Right lobe of liver (tissue), 6 donors: ENCODE measurements around the gene CISH. TPM values are rescaled to one million over a fixed set of nuclear protein-coding genes. Genes with fewer than 3 reads are reported as not detected.

Experiments
- ATAC-seq, 4 donors: fragments of 200-7000 bp; cut with Tn5 transposase; one replicate each; pipeline ENCODE4 v1.9.1; 2020; ENCODE audit warnings: mild to moderate bottlenecking in 4 of 4, moderate library complexity in 4 of 4
- DNase-seq, 3 donors: peaks; one replicate each; pipeline ENCODE4 v3.0.0-alpha.2; 2020
- H3K27ac ChIP-seq, 3 donors: fragments of 200-600 bp; one replicate each; pipeline ENCODE4 v1.8.0; 2022
- H3K27me3 ChIP-seq, 2 donors: fragments of 200-600 bp; one replicate each; pipeline ENCODE4 v1.8.0; 2022
- H3K36me3 ChIP-seq, 4 donors: fragments of 200-600 bp; sonication (generic) in 1 of 4; one replicate each; pipeline versions ENCODE4 v1.5.1 to v1.8.0; 2017 to 2022; ENCODE audit warnings: control low read depth in 1 of 4
- H3K4me1 ChIP-seq, 4 donors: fragments of 200-600 bp; sonication (generic) in 1 of 4; one replicate each; pipeline versions ENCODE4 v1.5.1 to v1.8.0; 2017 to 2022; ENCODE audit warnings: control low read depth in 1 of 4
- H3K4me3 ChIP-seq, 3 donors: fragments of 200-600 bp; one replicate each; pipeline ENCODE4 v1.8.0; 2022
- H3K9me3 ChIP-seq, 4 donors: fragments of 200-600 bp; sonication (generic) in 1 of 4; one replicate each; pipeline versions ENCODE4 v1.5.1 to v1.8.0; 2017 to 2022; ENCODE audit warnings: control low read depth in 1 of 4
- POLR2A ChIP-seq: fragments of 450-650 bp; IDR thresholded peaks from one replicate; pipeline ENCODE4 v1.6.1; 2017; ENCODE audit warnings: antibody characterized with exemption, mild to moderate bottlenecking
- WGBS: methylation state at CpG from one replicate; pipeline ENCODE4 v1.1.6; 2018; ENCODE audit warnings: low coverage, low lambda C conversion rate; ENCODE audit not compliant: insufficient coverage; ENCODE audit errors: missing lambda C conversion rate; 5-methylcytosine and 5-hydroxymethylcytosine counted together
- intact Hi-C, 2 donors: fragments of 100-400 bp; cut with DNase I; formaldehyde crosslinking; loops; one replicate each; pipeline versions ENCODE4 v1.11.2 to v1.14.1; 2022
- total RNA-seq, 6 experiments: library from RNA; depleted of rRNA in 2 of 6; stranded (reverse); fragments of >200 nt in 2 of 6; fragmentation: NEBNext Ultra II Directional in 3 of 6; extraction: Animal tissue kit (Norgen Biotek cat#: 25700) in 3 of 6; gene quantifications; one replicate each; pipeline versions ENCODE4 v1.1.0 to v1.2.4, GENCODE V29; 2016 to 2023
- TF ChIP-seq, protein P1 (sequence below), 4 donors: fragments of 200-600 bp in 3 of 4; fragments of 450-650 bp in 1 of 4; IDR thresholded peaks; one replicate each; pipeline versions ENCODE4 v1.5.1 to v1.8.0; 2016 to 2022; ENCODE audit warnings: antibody characterized with exemption in 4 of 4, mild to moderate bottlenecking in 2 of 4
- donor health status: DM: no; HTN: yes; CAD: no.
- donor health status: DM: no; HTN: no; CAD: no.
- donor health status: DM: no; HTN: no; CAD: no.
- donor health status: DM: no; HTN: yes; CAD: no.
- donor health status: DM: no; HTN: yes; CAD: no.

CISH gene
- total RNA-seq, 6 experiments from 2014 or later: 5.3 to 28.1 (median 17.8) TPM

DNA sequence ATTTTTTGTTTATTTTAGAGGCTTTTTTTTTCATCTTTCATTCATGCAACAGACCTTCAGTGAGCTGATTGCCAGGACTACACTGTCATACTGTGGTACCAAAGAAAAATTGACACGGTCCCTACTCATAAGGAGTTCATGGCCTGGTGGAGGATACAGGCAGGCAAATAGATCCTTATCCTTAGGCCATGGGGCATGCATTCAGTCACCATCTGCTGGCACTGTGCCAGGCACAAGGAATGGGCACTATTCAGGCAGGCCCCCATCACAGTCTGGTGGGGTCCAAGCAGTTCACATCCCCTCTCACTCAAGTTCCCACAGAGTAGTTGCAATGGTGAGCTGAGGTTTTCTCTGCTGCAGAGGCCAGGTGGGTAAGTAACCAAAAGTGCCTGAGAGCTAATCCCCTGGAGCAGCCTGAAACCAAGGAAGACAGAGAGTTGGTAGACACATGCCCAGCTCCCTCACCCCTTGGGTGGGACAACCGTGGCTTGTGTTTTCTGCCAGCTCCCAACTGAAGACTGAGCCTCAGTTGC is 17.3 kb downstream of the CISH start:
- 0% methylated on average over 1 of the region's 2 CpGs for WGBS
- H3K27ac ChIP-seq: no peak overlapping the region
- H3K4me3 ChIP-seq: no peak overlapping the region
- no peaks in the 10 kb centered on the region for H3K9me3 ChIP-seq
- DNase-seq (no peak), ATAC-seq (peak in 3 of 4 donors; percentile 2 to 15 (median 8))
- peaks cover 0 to 57% (median 17%) of the 10 kb centered on the region in 4 donors for H3K4me1 ChIP-seq
- H3K27me3 ChIP-seq: no peaks in the 10 kb centered on the region
- H3K36me3 ChIP-seq: no peaks in the 10 kb centered on the region
- TF ChIP-seq, protein P1, sequence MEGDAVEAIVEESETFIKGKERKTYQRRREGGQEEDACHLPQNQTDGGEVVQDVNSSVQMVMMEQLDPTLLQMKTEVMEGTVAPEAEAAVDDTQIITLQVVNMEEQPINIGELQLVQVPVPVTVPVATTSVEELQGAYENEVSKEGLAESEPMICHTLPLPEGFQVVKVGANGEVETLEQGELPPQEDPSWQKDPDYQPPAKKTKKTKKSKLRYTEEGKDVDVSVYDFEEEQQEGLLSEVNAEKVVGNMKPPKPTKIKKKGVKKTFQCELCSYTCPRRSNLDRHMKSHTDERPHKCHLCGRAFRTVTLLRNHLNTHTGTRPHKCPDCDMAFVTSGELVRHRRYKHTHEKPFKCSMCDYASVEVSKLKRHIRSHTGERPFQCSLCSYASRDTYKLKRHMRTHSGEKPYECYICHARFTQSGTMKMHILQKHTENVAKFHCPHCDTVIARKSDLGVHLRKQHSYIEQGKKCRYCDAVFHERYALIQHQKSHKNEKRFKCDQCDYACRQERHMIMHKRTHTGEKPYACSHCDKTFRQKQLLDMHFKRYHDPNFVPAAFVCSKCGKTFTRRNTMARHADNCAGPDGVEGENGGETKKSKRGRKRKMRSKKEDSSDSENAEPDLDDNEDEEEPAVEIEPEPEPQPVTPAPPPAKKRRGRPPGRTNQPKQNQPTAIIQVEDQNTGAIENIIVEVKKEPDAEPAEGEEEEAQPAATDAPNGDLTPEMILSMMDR (IDR thresholded peaks at IDR 0.05): no peak
- TF ChIP-seq POLR2A: no peak
- intact Hi-C loops: no loop called here

DNA sequence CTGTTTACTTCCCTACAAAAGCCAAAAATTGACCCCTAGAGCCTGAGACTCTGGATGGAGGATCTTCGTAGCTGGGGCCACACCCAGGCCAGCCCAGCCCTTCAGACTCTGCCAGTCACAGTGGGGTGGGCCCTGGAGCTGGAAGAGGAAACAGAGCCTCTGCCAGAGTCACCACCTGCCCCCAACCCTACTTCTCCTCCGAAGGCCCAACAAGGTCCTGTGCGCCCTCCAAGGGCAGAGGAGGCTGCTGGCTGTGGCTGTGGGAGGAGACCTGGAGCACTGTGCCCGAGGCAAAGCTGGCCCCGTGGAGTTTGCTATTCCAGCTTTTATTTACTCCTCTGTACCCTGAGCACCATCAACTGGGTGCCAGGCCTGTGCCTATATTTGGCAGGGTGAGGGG is 19.0 kb downstream of the CISH start:
- peaks cover 0 to 66% (median 21%) of the 10 kb centered on the region in 4 donors for H3K4me1 ChIP-seq
- H3K9me3 ChIP-seq: no peaks in the 10 kb centered on the region
- peak overlapping the region; percentile 47 to 60 (median 60) for H3K27ac ChIP-seq
- 21% methylated on average over 5 of the region's 5 CpGs for WGBS
- ATAC-seq (peak; percentile 8 to 46 (median 36)), DNase-seq (peak in 1 of 3 donors; percentile 48)
- TF ChIP-seq, protein P1 (IDR thresholded peaks at IDR 0.05): no peak
- no peak for TF ChIP-seq POLR2A
- H3K27me3 ChIP-seq: no peaks in the 10 kb centered on the region
- no peak overlapping the region for H3K4me3 ChIP-seq
- intact Hi-C loops: no loop called here
- H3K36me3 ChIP-seq: no peaks in the 10 kb centered on the region

DNA sequence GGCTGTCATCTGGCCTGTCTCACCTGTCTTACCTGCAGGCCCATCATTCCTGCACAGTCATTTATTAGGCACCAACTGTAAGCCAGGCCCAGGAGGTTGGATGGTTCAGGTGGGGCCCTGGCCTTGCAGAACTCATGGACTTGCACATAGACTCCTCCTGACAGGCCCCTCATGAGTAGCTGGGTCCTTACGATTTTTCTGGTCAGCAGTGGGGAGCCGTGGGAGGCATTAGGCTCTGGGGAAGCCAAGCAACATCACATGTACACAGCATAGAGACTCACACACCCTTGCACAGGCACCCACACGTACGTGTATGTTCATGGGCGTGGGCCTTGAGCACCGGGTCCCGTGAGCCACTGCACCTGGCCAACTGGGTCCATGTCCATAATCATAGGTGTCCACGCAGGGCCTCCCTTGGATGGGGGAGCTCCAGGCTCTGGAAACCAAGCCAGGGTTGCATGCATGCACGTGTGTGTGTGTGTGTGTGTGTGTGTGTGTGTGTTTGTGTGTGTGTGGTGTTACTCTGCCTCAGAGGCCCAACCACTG is 20.3 kb downstream of the CISH start:
- DNase-seq: no peak
- no peak for ATAC-seq
- Histone ChIP-seq H3K4me3 (no peak overlapping the region), H3K4me1 (peaks cover 0 to 79% (median 28%) of the 10 kb centered on the region in 4 donors), H3K9me3 (no peaks in the 10 kb centered on the region), H3K27ac (peak overlapping the region in 2 of 3 donors; percentile 35 to 69), H3K27me3 (no peaks in the 10 kb centered on the region), H3K36me3 (no peaks in the 10 kb centered on the region)
- WGBS: 64% methylated on average over 6 of the region's 9 CpGs
- TF ChIP-seq, protein P1 (IDR thresholded peaks at IDR 0.05): no peak
- TF ChIP-seq POLR2A: no peak
- intact Hi-C loops: no loop called here

DNA sequence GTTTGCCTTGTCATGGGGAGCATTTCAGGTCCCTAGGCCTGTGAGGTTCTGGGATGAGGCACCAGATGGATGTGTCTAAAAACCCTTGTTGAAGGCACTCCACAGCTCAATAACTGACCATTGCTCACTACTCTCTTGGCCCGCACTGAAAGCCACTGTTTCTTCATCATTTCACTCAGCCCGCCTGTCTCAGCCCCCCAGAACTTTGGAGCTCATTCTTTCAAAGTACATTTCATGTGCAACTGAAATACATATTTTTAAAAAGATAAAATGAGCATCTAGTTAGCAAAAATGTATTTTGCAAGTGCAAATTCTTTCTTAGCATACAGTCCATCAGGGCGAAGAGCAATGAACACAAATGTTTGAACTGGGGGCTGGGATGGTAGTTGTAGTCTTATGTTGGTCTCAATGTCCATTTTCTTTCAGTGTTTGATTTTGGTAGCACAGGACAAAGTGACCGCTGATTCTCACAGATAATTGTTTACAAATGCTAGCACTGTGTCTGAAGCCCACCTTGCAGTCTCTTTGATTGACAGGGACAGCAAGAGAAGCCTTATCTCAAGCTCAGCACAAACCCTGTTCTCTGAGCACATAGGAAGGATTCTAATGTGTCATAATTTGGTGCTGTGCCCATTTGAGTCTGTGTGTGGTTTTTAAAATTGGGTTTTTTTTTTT is 22.7 kb downstream of the CISH start:
- intact Hi-C loops: no loop called here
- Histone ChIP-seq H3K36me3 (no peaks in the 10 kb centered on the region), H3K9me3 (no peaks in the 10 kb centered on the region), H3K27me3 (no peaks in the 10 kb centered on the region), H3K4me3 (no peak overlapping the region), H3K27ac (peak overlapping the region; percentile 69 to 82 (median 75)), H3K4me1 (peaks cover 0 to 94% (median 35%) of the 10 kb centered on the region in 4 donors)
- TF ChIP-seq, protein P1 (IDR thresholded peaks at IDR 0.05): no peak
- no peak for TF ChIP-seq POLR2A
- WGBS: 13% methylated on average over 4 of the region's 4 CpGs
- DNase-seq: no peak
- peak; percentile 25 to 59 (median 48) for ATAC-seq
